NCI-H1436 (cell line): ENCODE results near the gene GSTM2.
A peak's percentile ranks its signal among the peaks of the same experiment; 100 is the strongest.

Experiments used
- DNase-seq: peaks from one replicate; lab custom pipeline; 2025; lab: John Stamatoyannopoulos, UW

The GSTM2 gene

GRCh38 chr1:109629372-109630030, 38.4 kb upstream of the GSTM2 start:
- DNase-seq, result no peak

GRCh38 chr1:109630081-109630897, 37.6 kb upstream of the GSTM2 start:
- DNase-seq, result no peak

- no peak for DNase-seq
Measured at GRCh38 chr1:109630898-109631512, 36.9 kb upstream of the GSTM2 start.

DNA sequence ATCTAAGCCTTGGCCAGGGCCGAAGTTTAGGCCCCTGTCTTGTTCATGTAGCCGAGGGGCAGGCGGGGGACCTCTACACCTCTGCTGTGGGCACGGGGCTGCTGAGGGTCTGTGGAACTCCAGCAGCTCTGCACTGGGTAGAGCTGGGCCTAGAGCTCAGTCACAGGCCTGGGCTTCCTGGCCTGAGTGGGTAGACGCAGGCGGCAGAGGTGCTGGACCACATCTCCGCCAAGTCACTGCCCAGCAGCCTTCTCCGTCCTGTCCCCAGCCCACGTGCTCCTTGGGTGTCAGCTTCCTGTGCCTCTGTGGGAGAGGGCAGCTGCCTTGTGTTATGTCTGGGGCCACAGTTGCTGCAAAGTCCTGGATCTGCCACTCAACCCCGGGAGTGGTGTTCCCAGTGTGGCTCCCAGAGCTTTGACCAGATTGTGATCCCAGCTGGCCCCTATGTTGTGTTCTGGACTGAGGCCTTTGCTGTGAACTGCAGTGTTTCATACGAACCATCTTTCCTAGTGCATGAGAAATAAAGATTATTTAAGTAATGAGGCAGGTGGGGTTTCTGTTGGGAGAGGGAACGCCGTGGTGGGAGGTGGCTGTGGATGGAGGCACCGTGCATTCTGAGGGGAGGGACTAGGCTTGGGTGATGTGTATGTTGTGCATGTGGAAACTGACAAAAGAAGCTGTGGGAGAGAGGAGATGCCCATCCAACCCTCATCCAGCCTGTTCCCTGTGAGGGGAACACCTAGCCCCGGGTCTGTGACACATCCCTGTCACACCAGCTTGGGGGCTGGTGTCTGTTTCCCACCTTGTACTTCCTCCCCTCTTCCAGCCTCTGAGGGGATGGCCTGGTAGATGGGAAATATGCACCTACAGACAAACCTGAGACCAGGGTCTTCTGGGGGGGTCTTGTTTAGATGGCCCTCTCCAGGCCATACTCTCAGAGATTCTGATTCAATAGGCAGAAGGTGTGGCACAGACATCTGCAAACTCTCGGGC, 36.0 kb upstream of the GSTM2 start:
- DNase-seq, result no peak

DNA sequence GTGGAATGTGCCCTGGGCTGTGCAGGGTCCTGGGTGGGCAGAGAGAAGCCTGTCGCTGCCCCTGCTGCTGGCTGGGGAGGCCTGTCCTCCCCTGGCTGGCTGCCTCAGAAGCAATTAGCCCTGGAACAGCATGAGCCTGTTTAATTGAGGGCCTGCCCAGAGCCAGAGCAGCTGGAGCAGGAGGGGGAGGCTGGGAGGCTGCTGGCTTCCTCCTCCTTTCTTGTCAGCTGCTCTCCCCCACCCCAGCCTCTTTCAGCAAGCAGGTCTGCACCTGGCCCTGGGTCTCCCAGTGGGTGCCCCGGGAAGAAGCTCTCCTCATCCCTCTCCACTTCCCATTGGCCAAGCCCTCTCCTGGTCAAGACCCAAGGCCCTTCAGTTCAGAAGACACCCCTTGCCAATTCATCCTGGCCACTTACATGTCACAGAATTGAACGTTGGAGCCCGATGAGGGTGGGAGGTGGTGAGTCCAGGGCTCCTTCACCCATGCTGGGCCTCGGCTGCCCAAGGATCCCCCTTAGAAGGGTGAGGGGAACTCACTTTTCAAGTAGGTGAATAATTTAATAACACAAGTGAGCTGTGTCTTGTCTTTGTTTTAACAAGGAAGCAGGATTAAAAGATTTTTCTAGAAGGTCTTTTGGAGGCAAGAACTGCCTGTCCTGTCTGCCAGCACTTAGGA, 35.0 kb upstream of the GSTM2 start:
- DNase-seq, result peak; percentile 79

DNA sequence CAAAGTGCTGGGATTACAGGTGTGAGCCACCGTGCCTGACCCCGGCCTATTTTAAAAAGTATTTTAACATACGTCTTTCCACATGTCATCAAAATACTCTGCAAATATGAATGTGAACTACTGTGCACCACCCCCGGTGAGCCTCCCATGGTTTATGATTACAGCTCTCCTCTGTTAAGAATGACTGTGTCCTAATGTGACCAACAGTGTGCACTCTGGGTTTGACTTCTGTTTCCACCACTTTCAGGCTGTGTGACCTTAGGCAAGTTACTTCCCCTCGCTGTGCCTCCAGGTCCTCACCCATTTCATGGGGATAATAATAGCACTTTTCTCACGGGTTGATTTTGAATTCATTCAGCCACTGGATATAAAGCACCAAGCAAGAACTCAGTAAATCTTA, 33.6 kb upstream of the GSTM2 start:
- no peak for DNase-seq

DNA sequence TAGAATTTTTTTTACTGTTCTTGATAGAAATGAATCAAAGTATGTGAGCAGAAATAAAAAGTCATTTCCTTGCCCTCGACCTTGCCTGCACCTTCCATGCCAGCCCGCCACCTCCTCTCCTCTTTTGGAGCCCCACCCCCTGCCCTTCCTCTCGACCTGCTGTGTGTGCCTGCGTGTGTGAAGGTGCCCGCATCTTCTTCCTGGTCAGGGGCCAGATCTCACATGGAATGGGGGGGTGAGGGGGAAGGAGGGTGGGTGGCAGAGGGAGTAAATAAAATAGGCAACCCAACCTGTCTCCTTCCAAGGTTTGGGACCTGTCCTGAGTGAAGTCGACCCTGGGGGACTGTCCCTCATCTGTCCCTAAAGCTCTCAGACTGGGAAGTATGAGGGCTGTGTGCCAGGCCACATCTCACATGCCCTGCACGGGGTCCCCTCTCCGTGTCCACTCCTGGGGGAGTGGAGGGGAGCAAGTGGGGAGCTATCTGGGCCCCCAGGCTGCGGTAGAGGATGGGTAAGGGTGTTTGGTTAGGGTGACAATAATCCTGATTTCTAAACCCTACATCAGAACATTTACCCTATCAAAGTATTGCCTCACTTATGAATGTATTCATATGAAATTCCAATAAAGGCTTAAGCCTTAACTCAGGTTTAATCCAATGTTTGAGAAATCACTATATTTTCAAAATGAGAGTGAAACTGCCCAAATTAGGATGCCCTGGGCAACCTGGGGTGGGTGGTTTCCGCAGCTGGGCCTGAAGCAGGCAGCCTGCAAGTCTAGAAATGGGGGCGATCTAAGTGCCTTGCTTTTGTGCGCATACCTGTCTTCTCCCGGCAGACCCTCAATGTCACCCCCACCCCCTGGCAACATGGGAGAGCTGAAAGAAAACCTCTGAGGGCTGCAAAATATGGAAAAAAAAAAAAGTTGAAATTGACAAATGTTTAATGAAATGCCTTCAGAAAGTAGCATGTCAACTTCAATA, 32.8 kb upstream of the GSTM2 start:
- DNase-seq, result no peak

DNA sequence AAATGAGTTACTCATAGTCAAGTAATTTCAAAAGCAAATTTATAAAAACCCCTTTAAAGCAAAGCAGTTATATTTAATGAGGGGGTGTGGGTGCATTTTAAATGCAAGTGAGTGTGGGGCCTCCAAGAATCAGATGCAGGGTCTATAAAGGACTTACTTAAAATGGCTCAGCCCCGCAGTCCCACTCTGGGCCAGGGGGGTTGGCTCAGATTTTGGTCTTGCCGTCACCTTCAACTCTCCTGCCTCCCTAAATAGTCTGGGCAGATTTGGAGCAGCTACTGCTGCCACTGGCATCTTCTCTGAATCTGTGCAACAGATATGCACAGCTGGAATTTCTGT, 32.0 kb upstream of the GSTM2 start:
- DNase-seq, result no peak

GRCh38 chr1:109636201-109636952, 31.5 kb upstream of the GSTM2 start:
- no peak for DNase-seq

DNA sequence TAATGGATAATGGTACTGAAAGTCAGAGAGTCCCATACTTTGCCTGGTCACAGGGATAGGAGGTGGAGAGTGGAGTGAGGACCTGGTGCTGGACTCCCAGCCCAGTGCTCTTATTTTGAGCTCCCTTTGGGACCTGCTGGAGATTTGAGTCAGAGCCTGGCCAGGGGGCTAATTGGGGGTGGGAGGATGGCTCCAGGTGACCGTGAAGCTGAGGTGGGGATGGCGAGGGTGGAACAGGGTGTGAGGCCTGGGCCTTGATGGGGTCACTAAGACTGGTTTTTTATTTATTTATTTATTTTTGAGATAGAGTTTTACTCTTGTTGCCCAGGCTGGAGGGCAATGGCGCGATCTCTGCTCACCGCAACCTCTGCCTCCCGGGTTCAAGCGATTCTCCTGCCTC, 30.4 kb upstream of the GSTM2 start:
- no peak for DNase-seq

DNA sequence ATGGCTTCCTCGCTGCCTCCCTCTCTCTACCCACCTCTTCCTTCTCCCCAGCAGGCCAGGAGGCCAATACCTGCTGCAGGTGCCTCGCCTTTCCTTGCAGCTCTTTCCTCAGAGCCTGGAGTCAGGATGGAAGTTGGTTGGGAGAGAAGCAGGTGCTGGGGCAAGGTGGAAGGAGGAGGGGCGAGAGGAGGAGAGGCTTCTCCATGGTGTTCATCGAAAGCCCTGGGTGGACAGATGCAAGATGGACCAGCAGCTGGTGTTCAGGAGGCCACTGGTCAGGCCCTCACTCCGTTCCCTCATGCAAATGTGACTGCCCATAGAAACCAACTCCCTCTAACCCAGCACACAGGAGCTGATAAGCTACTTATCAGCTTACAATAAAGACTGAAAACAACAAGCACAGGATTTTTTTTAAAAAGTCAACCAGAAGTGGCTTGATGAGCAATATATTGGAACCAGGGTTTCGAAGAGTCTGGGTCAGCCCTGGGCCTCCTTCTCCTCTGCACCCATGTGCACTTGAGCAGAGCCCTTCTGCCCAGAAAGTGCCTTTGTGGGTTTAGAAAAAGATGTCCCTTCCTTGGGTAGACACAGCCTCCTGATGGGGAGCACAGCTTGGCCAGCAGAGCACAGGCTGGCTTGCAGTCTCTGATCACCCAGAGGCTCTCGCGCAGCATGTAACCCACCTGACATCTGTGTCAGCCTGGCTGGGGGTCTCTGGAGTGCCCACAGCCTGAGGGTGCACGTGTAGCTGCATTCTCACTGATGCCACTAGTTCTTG, 28.6 kb upstream of the GSTM2 start:
- DNase-seq, result no peak

DNA sequence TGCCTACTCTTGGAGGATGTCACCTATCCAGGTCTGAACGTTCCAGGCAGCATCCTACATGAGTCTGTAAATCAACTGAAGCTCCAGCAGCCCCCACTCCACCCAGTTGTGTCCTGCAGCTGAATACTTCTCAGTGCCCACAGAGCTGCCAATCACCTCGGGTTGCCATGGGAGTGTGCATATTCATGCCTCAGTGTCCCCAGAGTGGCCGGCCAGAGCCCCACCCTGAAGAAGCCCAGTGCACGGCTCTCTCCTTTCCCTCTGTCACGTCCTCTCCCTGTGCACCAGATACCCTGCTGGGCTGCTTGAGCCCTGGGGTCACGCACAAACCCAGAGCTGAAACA, 28.0 kb upstream of the GSTM2 start:
- DNase-seq, result no peak

- peak; percentile 68 for DNase-seq
Measured at GRCh38 chr1:109640285-109640865, 27.5 kb upstream of the GSTM2 start.

- no peak for DNase-seq
Measured at GRCh38 chr1:109641078-109641740, 26.6 kb upstream of the GSTM2 start.

DNA sequence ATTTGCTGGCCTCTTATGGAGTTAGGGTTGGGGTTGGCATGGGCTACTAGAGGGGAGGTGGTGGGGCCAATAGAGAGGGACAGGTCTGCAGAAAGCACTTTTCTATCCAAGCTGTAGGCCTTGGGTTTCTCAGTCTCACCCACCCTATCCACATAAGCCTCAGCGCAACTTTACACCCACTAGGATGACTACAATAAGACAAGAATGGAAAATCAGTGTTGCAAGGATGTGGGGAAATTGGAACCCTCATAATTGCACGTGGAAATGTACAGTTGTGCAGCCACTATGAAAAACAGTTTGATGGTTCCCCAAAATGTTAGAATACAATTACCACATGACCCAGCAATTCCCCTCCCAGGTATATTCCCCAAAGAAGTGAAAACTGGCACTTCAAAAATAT, 26.0 kb upstream of the GSTM2 start:
- no peak for DNase-seq

GRCh38 chr1:109642626-109643025, 25.2 kb upstream of the GSTM2 start:
- no peak for DNase-seq

GRCh38 chr1:109643385-109644230, 24.2 kb upstream of the GSTM2 start:
- peak; percentile 43 for DNase-seq
